Neural progenitor cell (in vitro differentiated cells): ENCODE results near the gene LMO4. TPM values are rescaled to one million over a fixed set of nuclear protein-coding genes. Genes with fewer than 3 reads are reported as not detected.

Experiments used
- DNase-seq: peaks from one replicate; pipeline ENCODE4 v3.0.0-alpha.2; 2016; ENCODE audit warnings: low spot score
- H2AFZ ChIP-seq: fragments of 200-600 bp; sonication (generic); replicated peaks from 2 replicates; pipeline ENCODE4 v1.6.1; 2016; ENCODE audit warnings: antibody characterized with exemption
- H3F3A ChIP-seq: fragments of 200-600 bp; sonication (generic); 2 replicates; pipeline ENCODE4 v1.6.1; 2016; ENCODE audit warnings: antibody characterized with exemption, low read depth
- H3K27ac ChIP-seq: fragments of 200-600 bp; sonication (generic); 2 replicates; pipeline ENCODE4 v1.5.1; 2016; ENCODE audit warnings: mild to moderate bottlenecking
- H3K27me3 ChIP-seq: fragments of 200-600 bp; sonication (generic); 2 replicates; pipeline ENCODE4 v1.6.1; 2016; ENCODE audit warnings: mild to moderate bottlenecking, moderate library complexity
- H3K36me3 ChIP-seq: fragments of 200-600 bp; sonication (generic); 2 replicates; pipeline ENCODE4 v1.5.1; 2016
- H3K4me1 ChIP-seq: fragments of 200-600 bp; sonication (generic); 2 replicates; pipeline ENCODE4 v1.6.1; 2016; ENCODE audit warnings: mixed run types
- H3K4me2 ChIP-seq: fragments of 200-600 bp; sonication (generic); 2 replicates; pipeline ENCODE4 v1.6.1; 2016
- H3K4me3 ChIP-seq: fragments of 200-600 bp; sonication (generic); 2 replicates; pipeline ENCODE4 v1.5.1; 2016
- H3K79me2 ChIP-seq: fragments of 200-600 bp; sonication (generic); 2 replicates; pipeline ENCODE4 v1.6.1; 2016; ENCODE audit warnings: low read depth
- H3K9ac ChIP-seq: fragments of 200-600 bp; sonication (generic); 2 replicates; pipeline ENCODE4 v1.6.1; 2016
- H3K9me3 ChIP-seq: fragments of 200-600 bp; sonication (generic); 2 replicates; pipeline ENCODE4 v1.5.1; 2016; ENCODE audit warnings: low read depth
- H4K20me1 ChIP-seq: fragments of 200-600 bp; sonication (generic); 2 replicates; pipeline ENCODE4 v1.6.1; 2016; ENCODE audit warnings: low read depth
- H3K27ac Mint-ChIP-seq: 3 replicates; pipeline ENCODE4 v1.8.0; 2021; ENCODE audit warnings: mixed read lengths
- H3K27me3 Mint-ChIP-seq: 2 replicates; pipeline ENCODE4 v1.8.0; 2022; ENCODE audit warnings: low read depth, mild to moderate bottlenecking, inconsistent platforms, moderate library complexity, mixed read lengths; ENCODE audit not compliant: insufficient read depth
- H3K36me3 Mint-ChIP-seq: 3 replicates; pipeline ENCODE4 v1.8.0; 2021; ENCODE audit warnings: mixed read lengths
- H3K4me1 Mint-ChIP-seq: 3 replicates; pipeline ENCODE4 v1.8.0; 2021; ENCODE audit warnings: mixed read lengths
- H3K4me3 Mint-ChIP-seq: 3 replicates; pipeline ENCODE4 v1.8.0; 2021; ENCODE audit warnings: mild to moderate bottlenecking, moderate library complexity, mixed read lengths
- H3K9me3 Mint-ChIP-seq: 3 replicates; pipeline ENCODE4 v1.8.0; 2020; ENCODE audit warnings: mixed read lengths
- CTCF ChIP-seq: fragments of 200-600 bp; sonication (generic); IDR thresholded peaks from 2 replicates; pipeline ENCODE4 v1.5.1; 2017; ENCODE audit warnings: antibody characterized with exemption, mild to moderate bottlenecking
- EZH2 ChIP-seq: fragments of 200-600 bp; sonication (generic); IDR thresholded peaks from 2 replicates; pipeline ENCODE4 v1.6.1; 2017; ENCODE audit warnings: antibody characterized with exemption, mild to moderate bottlenecking, moderate library complexity
- EZH2phosphoT487 ChIP-seq: fragments of 200-600 bp; sonication (generic); IDR thresholded peaks from 2 replicates; pipeline ENCODE4 v1.6.1; 2017; ENCODE audit warnings: antibody characterized with exemption
- total RNA-seq: library from RNA; depleted of rRNA; stranded (reverse); fragments of >200 nt; gene quantifications from 2 replicates; pipeline ENCODE4 v1.2.3, GENCODE V29; 2015; ENCODE audit warnings: low replicate concordance

Gene LMO4
- total RNA-seq, 1 donor from 2014 or later: 112 TPM

DNA sequence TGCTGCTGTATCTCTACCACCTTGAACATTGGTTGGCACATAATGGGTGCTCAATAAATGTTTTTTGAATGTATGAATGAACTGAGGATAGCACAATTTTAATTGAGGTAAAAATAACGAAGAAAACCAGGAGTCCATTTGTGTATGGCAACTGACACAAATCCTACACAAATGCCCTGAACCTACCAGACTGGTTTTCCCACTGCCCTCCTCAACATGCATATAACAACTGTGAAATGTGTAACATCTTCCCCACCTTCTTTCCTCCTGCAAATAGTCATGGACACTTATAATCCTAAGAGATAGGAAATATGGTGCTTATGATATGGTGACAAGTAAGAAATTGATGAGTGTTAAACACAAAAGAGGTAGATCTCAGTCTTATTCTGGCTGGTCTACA lies 9.9 kb upstream of the LMO4 start:
- H3F3A ChIP-seq: no peaks in the 10 kb centered on the region
- H2AFZ ChIP-seq: no peak overlapping the region
- peaks cover 2% of the 10 kb centered on the region for H3K27me3 Mint-ChIP-seq
- H4K20me1 ChIP-seq: no peaks in the 10 kb centered on the region
- DNase-seq: no peak
- no peaks in the 10 kb centered on the region for H3K36me3 Mint-ChIP-seq
- H3K36me3 ChIP-seq: no peaks in the 10 kb centered on the region
- H3K4me1 ChIP-seq: no peaks in the 10 kb centered on the region
- H3K27me3 ChIP-seq: no peaks in the 10 kb centered on the region
- TF ChIP-seq EZH2phosphoT487 (no peak), EZH2 (no peak), CTCF (no peak)
- H3K9me3 Mint-ChIP-seq: no peaks in the 10 kb centered on the region
- H3K9ac ChIP-seq: no peak overlapping the region
- no peak overlapping the region for H3K4me3 ChIP-seq
- no peak overlapping the region for H3K4me2 ChIP-seq
- H3K4me1 Mint-ChIP-seq: no peaks in the 10 kb centered on the region
- H3K27ac Mint-ChIP-seq: no peak overlapping the region
- no peak overlapping the region for H3K27ac ChIP-seq
- H3K4me3 Mint-ChIP-seq: no peak overlapping the region
- H3K9me3 ChIP-seq: no peaks in the 10 kb centered on the region
- H3K79me2 ChIP-seq: no peaks in the 10 kb centered on the region

- Mint-ChIP-seq H3K4me1 (peaks cover 2% of the 10 kb centered on the region), H3K4me3 (no peak overlapping the region), H3K36me3 (no peaks in the 10 kb centered on the region), H3K27ac (peak overlapping the region; percentile 18), H3K9me3 (no peaks in the 10 kb centered on the region), H3K27me3 (peaks cover 3% of the 10 kb centered on the region)
- Histone ChIP-seq H2AFZ (peak overlapping the region; percentile 41), H3K36me3 (no peaks in the 10 kb centered on the region), H3F3A (peaks cover 35% of the 10 kb centered on the region), H4K20me1 (no peaks in the 10 kb centered on the region), H3K4me3 (no peak overlapping the region), H3K9ac (no peak overlapping the region), H3K4me1 (peaks cover 7% of the 10 kb centered on the region), H3K79me2 (peaks cover 22% of the 10 kb centered on the region), H3K27me3 (no peaks in the 10 kb centered on the region), H3K9me3 (no peaks in the 10 kb centered on the region), H3K4me2 (no peak overlapping the region), H3K27ac (no peak overlapping the region)
- DNase-seq: peak; percentile 56
- no peak for TF ChIP-seq EZH2phosphoT487
- TF ChIP-seq EZH2: no peak
- peak; percentile 91 for TF ChIP-seq CTCF
Observed at GRCh38 chr1:87325982-87326738, 2.5 kb upstream of the LMO4 start.

DNA sequence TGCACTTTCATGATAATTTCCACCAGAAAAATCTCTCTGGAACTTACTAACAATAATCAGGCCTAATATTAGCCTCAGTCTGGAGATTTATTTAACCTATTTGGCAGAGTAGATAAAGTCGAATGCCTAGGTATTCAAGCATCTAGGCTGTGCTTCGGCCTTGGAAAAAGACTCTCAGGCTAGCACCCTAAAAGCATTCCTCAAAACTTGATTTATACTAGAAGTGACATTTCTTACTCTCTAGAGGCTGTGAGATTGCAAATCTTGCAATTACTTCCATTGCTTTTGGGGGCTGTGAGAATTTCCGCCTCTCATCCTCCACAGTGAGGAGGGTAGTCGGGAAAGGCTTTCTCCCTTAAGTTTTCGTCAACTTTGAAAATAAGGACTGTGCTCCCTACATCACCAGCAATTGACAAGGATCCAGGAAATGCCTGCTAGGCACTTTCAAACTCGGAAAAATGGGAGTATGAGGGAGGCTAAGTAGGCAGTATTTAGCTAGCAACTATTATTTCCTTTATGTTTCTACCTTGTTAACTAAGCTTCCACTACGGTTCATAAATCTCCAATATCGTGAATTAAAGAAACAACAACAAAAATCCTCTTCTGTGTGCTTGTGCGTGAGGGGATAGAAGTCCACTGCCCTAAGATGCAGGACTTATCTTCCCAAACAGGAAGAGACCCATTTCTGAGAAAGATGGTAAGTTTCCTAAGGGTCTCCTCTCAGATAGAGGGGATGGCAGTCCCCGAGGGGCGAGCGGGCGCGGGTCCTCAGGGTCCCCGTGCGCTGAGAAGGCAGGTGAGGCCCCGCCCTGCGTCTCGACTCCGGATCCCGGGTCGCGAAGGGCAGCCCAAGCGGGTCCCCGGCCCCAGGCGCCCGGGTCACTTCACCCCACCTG lies 1.1 kb upstream of the LMO4 start:
- no peaks in the 10 kb centered on the region for H3K9me3 Mint-ChIP-seq
- H3K27ac Mint-ChIP-seq: peak overlapping the region; percentile 99

More for the DNA sequence above, 1.1 kb upstream of the LMO4 start:
- Histone ChIP-seq H3K27ac (no peak overlapping the region), H3K36me3 (peaks cover 2% of the 10 kb centered on the region), H3K9ac (no peak overlapping the region), H2AFZ (peak overlapping the region; percentile 27), H3K27me3 (no peaks in the 10 kb centered on the region), H3K79me2 (peaks cover 33% of the 10 kb centered on the region), H4K20me1 (peaks cover 11% of the 10 kb centered on the region), H3K4me3 (peak overlapping the region; percentile 78), H3F3A (peaks cover 48% of the 10 kb centered on the region), H3K4me1 (peaks cover 14% of the 10 kb centered on the region), H3K9me3 (no peaks in the 10 kb centered on the region), H3K4me2 (peak overlapping the region; percentile 70)
- Mint-ChIP-seq H3K4me3 (peak overlapping the region; percentile 98), H3K4me1 (peaks cover 9% of the 10 kb centered on the region), H3K27me3 (peaks cover 4% of the 10 kb centered on the region), H3K36me3 (peaks cover 1% of the 10 kb centered on the region)
- TF ChIP-seq CTCF (no peak), EZH2phosphoT487 (no peak), EZH2 (no peak)
- DNase-seq: no peak
